NCI-H2196 (cell line): ENCODE data around the gene CCSER1.
"Not testable (repeated sequence)": the region's sequence is repeated elsewhere in the genome, so short reads cannot be mapped to it uniquely, and the experiment has no call there.

Experiments
- DNase-seq: peaks from one replicate; lab custom pipeline; 2025; ENCODE audit not compliant: unreplicated experiment; lab: John Stamatoyannopoulos, UW

Gene CCSER1

GRCh38 chr4:90815569-90815968 lies 688.4 kb downstream of the CCSER1 start:
- DNase-seq, result no peak

GRCh38 chr4:90816754-90817153 lies 689.6 kb downstream of the CCSER1 start:
- no peak for DNase-seq

- no peak for DNase-seq
These were observed 697.3 kb downstream of the CCSER1 start for GRCh38 chr4:90824266-90825150.

GRCh38 chr4:90825849-90826248 lies 698.7 kb downstream of the CCSER1 start:
- no peak for DNase-seq

GRCh38 chr4:90833706-90834105 lies 706.5 kb downstream of the CCSER1 start:
- no peak for DNase-seq

GRCh38 chr4:90837241-90837640 lies 710.0 kb downstream of the CCSER1 start:
- DNase-seq, result no peak

- DNase-seq, result not testable (repeated sequence)
These were observed 711.7 kb downstream of the CCSER1 start for GRCh38 chr4:90838859-90839258.

- no peak for DNase-seq
These were observed 713.1 kb downstream of the CCSER1 start for GRCh38 chr4:90840291-90840690.

GRCh38 chr4:90840828-90841227 lies 713.6 kb downstream of the CCSER1 start:
- no peak for DNase-seq

- DNase-seq, result no peak
These were observed 714.5 kb downstream of the CCSER1 start for GRCh38 chr4:90841676-90842075.

- no peak for DNase-seq
These were observed 715.8 kb downstream of the CCSER1 start for GRCh38 chr4:90842960-90843359.

GRCh38 chr4:90844241-90844640 lies 717.0 kb downstream of the CCSER1 start:
- DNase-seq, result no peak

- DNase-seq, result no peak
These were observed 718.6 kb downstream of the CCSER1 start for GRCh38 chr4:90845777-90846176.

- DNase-seq, result no peak
These were observed 725.0 kb downstream of the CCSER1 start for GRCh38 chr4:90852237-90852636.

- no peak for DNase-seq
These were observed 727.9 kb downstream of the CCSER1 start for GRCh38 chr4:90855111-90855510.

GRCh38 chr4:90857081-90857820 lies 730.1 kb downstream of the CCSER1 start:
- no peak for DNase-seq

GRCh38 chr4:90875791-90876190 lies 748.6 kb downstream of the CCSER1 start:
- DNase-seq, result no peak

- no peak for DNase-seq
These were observed 749.1 kb downstream of the CCSER1 start for GRCh38 chr4:90876296-90876695.

- no peak for DNase-seq
These were observed 756.3 kb downstream of the CCSER1 start for GRCh38 chr4:90883519-90883918.

GRCh38 chr4:90888571-90888970 lies 761.4 kb downstream of the CCSER1 start:
- DNase-seq, result no peak

- no peak for DNase-seq
These were observed 762.0 kb downstream of the CCSER1 start for GRCh38 chr4:90889171-90889570.

- DNase-seq, result not testable (repeated sequence)
These were observed 776.2 kb downstream of the CCSER1 start for GRCh38 chr4:90903413-90903812.
